Caco-2 (cell line): ENCODE results near the gene HABP4. TPM values are rescaled to one million over a fixed set of nuclear protein-coding genes. Genes with fewer than 3 reads are reported as not detected.

Experiments
- BruUV-seq: library from RNA; stranded (reverse); fragments of 400-500 nt; replicated peaks from 2 replicates; lab custom pipeline; 2021; lab: Mats Ljungman, UMichigan
- CTCF ChIA-PET: fragments of 300-600 bp; sonication (Branson Sonifier 250); formaldehyde crosslinking; loops from one replicate; lab custom pipeline; 2022; ENCODE audit warnings: antibody characterized with exemption; lab: Charles Lee
- POLR2A ChIA-PET: fragments of 300-600 bp; sonication (Branson Sonifier 250); formaldehyde crosslinking; loops from one replicate; lab custom pipeline; 2022; ENCODE audit warnings: antibody characterized with exemption; lab: Charles Lee
- DNase-seq, 2 experiments: peaks; one replicate each; pipeline versions ENCODE4 v3.0.0 to v3.0.0-alpha.2; 2020 to 2022
- H3K27me3 ChIP-seq: replicated peaks from 2 replicates; pipeline ENCODE4 v1.6.0; 2011; ENCODE audit warnings: low read length; ENCODE audit not compliant: control insufficient read depth, insufficient read depth
- H3K36me3 ChIP-seq: 2 replicates; pipeline ENCODE4 v1.5.1; 2011; ENCODE audit warnings: low read length; ENCODE audit not compliant: control insufficient read depth, insufficient read depth
- H3K4me1 ChIP-seq: fragments of 250-450 bp; sonication (Bioruptor Pico); 2 replicates; pipeline ENCODE4 v1.5.1; 2020; ENCODE audit warnings: mild to moderate bottlenecking
- H3K4me3 ChIP-seq: 2 replicates; pipeline ENCODE4 v1.5.1; 2011; ENCODE audit warnings: low read depth, mild to moderate bottlenecking, control low read depth, low read length
- H3K9me3 ChIP-seq: fragments of 250-450 bp; sonication (Bioruptor Pico); 2 replicates; pipeline ENCODE4 v1.5.1; 2020; ENCODE audit warnings: mild to moderate bottlenecking, moderate library complexity
- H3K27ac Mint-ChIP-seq: one replicate; pipeline ENCODE4 v1.8.0; 2022; ENCODE audit warnings: mixed read lengths; ENCODE audit not compliant: unreplicated experiment
- H3K27me3 Mint-ChIP-seq: one replicate; pipeline ENCODE4 v1.8.0; 2022; ENCODE audit warnings: mixed read lengths; ENCODE audit not compliant: insufficient read depth, unreplicated experiment
- H3K36me3 Mint-ChIP-seq: one replicate; pipeline ENCODE4 v1.8.0; 2022; ENCODE audit warnings: mild to moderate bottlenecking, mixed read lengths; ENCODE audit not compliant: insufficient read depth, unreplicated experiment
- H3K4me1 Mint-ChIP-seq: one replicate; pipeline ENCODE4 v1.8.0; 2022; ENCODE audit warnings: low read depth, mixed read lengths; ENCODE audit not compliant: unreplicated experiment
- H3K4me3 Mint-ChIP-seq: one replicate; pipeline ENCODE4 v1.8.0; 2022; ENCODE audit warnings: mild to moderate bottlenecking, moderate library complexity, mixed read lengths; ENCODE audit not compliant: unreplicated experiment
- H3K9me3 Mint-ChIP-seq: one replicate; pipeline ENCODE4 v1.8.0; 2022; ENCODE audit warnings: mixed read lengths; ENCODE audit not compliant: unreplicated experiment
- intact Hi-C: fragments of 100-400 bp; cut with micrococcal nuclease; formaldehyde crosslinking; loops from one replicate; pipeline ENCODE4 v1.10.0; 2022; ENCODE audit not compliant: unreplicated experiment
- total RNA-seq: library from RNA; stranded (reverse); gene quantifications from 2 replicates; pipeline ENCODE4 v1.2.3, GENCODE V29; 2022
- TF ChIP-seq, protein P1 (sequence below), 2 experiments: fragments of 200-600 bp in 1 of 2; IDR thresholded peaks; 1 replicate in 1 of 2; 2 replicates in 1 of 2; pipeline versions ENCODE4 v1.5.1 to v1.8.0; 2011 to 2022; ENCODE audit warnings: antibody characterized with exemption in 1 of 2, control low read depth in 1 of 2, inconsistent platforms in 1 of 2, low read depth in 1 of 2, low read length in 1 of 2, mild to moderate bottlenecking in 1 of 2, moderate library complexity in 1 of 2; ENCODE audit not compliant: insufficient read depth in 1 of 2, severe bottlenecking in 1 of 2, unreplicated experiment in 1 of 2

HABP4 gene
- total RNA-seq, 1 experiment from 2014 or later: 26.7 TPM

DNA sequence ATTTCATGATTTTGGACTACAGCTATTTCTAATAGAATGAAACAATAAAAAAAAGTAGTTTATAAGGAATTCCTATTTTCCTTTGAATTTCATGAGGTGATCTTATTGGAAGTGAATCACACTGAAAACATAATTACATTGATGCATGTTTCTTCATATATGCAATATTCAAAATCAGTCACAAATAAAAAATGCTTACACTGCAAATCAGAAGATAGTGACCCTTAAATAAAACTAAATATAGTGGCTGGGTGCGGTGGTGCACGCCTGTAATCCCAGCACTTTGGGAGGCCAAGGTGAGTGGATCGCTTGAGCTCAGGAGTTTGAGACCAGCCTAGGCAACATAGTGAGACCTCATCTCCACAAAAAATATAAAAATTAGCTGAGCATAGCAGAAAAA is 90.1 kb downstream of the HABP4 start:
- no peaks in the 10 kb centered on the region for H3K27me3 Mint-ChIP-seq
- H3K27ac Mint-ChIP-seq: no peak overlapping the region
- no peaks in the 10 kb centered on the region for H3K27me3 ChIP-seq
- ChIA-PET POLR2A (no interaction called here), CTCF (no interaction called here)
- H3K4me3 ChIP-seq: no peak overlapping the region
- intact Hi-C loops: no loop called here
- DNase-seq: no peak
- H3K4me1 ChIP-seq: no peaks in the 10 kb centered on the region
- H3K9me3 ChIP-seq: no peaks in the 10 kb centered on the region
- no peak overlapping the region for H3K4me3 Mint-ChIP-seq
- H3K36me3 ChIP-seq: no peaks in the 10 kb centered on the region
- H3K4me1 Mint-ChIP-seq: no peaks in the 10 kb centered on the region
- no peaks in the 10 kb centered on the region for H3K9me3 Mint-ChIP-seq
- BruUV-seq: no TSS peak
- TF ChIP-seq, protein P1, sequence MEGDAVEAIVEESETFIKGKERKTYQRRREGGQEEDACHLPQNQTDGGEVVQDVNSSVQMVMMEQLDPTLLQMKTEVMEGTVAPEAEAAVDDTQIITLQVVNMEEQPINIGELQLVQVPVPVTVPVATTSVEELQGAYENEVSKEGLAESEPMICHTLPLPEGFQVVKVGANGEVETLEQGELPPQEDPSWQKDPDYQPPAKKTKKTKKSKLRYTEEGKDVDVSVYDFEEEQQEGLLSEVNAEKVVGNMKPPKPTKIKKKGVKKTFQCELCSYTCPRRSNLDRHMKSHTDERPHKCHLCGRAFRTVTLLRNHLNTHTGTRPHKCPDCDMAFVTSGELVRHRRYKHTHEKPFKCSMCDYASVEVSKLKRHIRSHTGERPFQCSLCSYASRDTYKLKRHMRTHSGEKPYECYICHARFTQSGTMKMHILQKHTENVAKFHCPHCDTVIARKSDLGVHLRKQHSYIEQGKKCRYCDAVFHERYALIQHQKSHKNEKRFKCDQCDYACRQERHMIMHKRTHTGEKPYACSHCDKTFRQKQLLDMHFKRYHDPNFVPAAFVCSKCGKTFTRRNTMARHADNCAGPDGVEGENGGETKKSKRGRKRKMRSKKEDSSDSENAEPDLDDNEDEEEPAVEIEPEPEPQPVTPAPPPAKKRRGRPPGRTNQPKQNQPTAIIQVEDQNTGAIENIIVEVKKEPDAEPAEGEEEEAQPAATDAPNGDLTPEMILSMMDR (IDR thresholded peaks at IDR 0.05; ENCODE audit: insufficient read depth in 1 of 2, low read depth in 1 of 2, low read length in 1 of 2, severe bottlenecking in 1 of 2, unreplicated experiment in 1 of 2): no peak
- peaks cover 60% of the 10 kb centered on the region for H3K36me3 Mint-ChIP-seq

Other genes starting within 250 kb of the HABP4 start
- gene HSD17B3, start 148.0 kb upstream of the HABP4 start, total RNA-seq: not detected in 2 replicates
- gene SLC35D2, start 66.5 kb upstream of the HABP4 start, total RNA-seq: 77.5 and 81.0 TPM in 2 replicates
- gene ZNF367, start 31.8 kb upstream of the HABP4 start, total RNA-seq: 9.3 and 10.0 TPM in 2 replicates
- gene CDC14B, start 169.7 kb downstream of the HABP4 start, total RNA-seq: 81.4 and 82.3 TPM in 2 replicates
- gene PRXL2C, start 205.1 kb downstream of the HABP4 start, total RNA-seq: 26.3 and 35.4 TPM in 2 replicates